Panc1 (cell line): ENCODE measurements around the gene SLC51B.

Experiments
- CTCF ChIP-seq: fragments of 450-650 bp; IDR thresholded peaks from 2 replicates; pipeline ENCODE4 v1.5.1; 2017; ENCODE audit warnings: mild to moderate bottlenecking
- REST ChIP-seq, 2 experiments: IDR thresholded peaks; 2 replicates each; pipeline ENCODE4 v1.6.1; 2011 to 2012; ENCODE audit warnings: low read depth in 2 of 2, control low read depth in 1 of 2, low read length in 1 of 2, mild to moderate bottlenecking in 1 of 2, moderate library complexity in 1 of 2; ENCODE audit not compliant: insufficient read depth in 1 of 2

- TF ChIP-seq REST (IDR thresholded peaks at IDR 0.05; ENCODE audit: insufficient read depth in 1 of 2, low read depth in 2 of 2, low read length in 1 of 2) (no peak), CTCF (no peak)
Measured at GRCh38 chr15:65067317-65067644, 22.1 kb downstream of the SLC51B start.
